HG03469 (cell line): ENCODE data around the gene PEX5L.
"Not testable (repeated sequence)": the region's sequence is repeated elsewhere in the genome, so short reads cannot be mapped to it uniquely, and the experiment has no call there.

Source experiments
- ATAC-seq: cut with Tn5 transposase; IDR thresholded peaks from one replicate; pipeline ENCODE4 v1.9.1; 2021; ENCODE audit warnings: mild to moderate bottlenecking, moderate library complexity, moderate number of reproducible peaks; ENCODE audit not compliant: unreplicated experiment

The PEX5L gene

GRCh38 chr3:179794355-179794754 is 242.4 kb downstream of the PEX5L start:
- no peak for ATAC-seq

- no peak for ATAC-seq
These were observed 244.9 kb downstream of the PEX5L start for GRCh38 chr3:179791793-179792192.

DNA sequence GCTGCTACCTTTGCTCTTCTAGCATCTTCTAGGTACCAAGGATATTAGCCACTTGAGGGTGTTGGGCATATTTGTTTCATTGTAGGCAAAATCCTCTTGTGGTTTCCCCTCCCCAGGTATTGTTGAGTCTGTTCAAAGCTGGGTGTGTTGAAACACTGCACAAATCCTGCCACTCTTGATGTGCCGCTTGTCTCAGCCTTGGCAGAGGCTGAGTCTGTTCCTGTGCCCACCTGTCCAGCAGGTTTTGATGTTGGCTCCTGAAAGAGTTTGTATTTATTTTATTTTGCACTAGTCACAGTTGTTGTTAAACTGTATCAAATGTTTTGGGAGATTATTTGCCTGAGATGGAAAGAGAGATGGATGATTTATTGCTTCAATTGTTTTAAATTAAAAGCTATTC is 247.7 kb downstream of the PEX5L start:
- ATAC-seq, result no peak

GRCh38 chr3:179782841-179783240 is 253.9 kb downstream of the PEX5L start:
- not testable (repeated sequence) for ATAC-seq

GRCh38 chr3:179775416-179776122 is 261.2 kb downstream of the PEX5L start:
- no peak for ATAC-seq

DNA sequence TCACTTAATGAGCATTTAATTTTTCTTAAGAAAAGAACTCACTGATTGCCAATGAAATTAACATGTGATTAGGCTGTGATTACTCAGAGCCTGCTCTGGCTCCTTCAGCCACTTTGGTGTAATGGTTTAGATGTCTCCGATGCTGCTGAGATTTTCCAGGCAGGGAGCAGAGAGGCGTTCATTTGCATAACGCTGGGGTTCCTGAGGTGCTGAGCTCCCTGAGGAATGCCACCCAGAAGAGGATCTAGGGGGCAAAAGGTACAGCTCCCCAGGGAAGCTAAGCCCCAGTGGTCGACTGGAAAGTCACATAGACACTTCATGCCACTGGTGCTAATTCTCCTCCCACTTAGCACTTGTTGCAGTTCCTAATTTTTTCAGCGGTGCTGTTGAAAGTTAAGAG is 264.4 kb downstream of the PEX5L start:
- ATAC-seq, result no peak

- ATAC-seq, result no peak
These were observed 264.9 kb downstream of the PEX5L start for GRCh38 chr3:179771797-179772196.

DNA sequence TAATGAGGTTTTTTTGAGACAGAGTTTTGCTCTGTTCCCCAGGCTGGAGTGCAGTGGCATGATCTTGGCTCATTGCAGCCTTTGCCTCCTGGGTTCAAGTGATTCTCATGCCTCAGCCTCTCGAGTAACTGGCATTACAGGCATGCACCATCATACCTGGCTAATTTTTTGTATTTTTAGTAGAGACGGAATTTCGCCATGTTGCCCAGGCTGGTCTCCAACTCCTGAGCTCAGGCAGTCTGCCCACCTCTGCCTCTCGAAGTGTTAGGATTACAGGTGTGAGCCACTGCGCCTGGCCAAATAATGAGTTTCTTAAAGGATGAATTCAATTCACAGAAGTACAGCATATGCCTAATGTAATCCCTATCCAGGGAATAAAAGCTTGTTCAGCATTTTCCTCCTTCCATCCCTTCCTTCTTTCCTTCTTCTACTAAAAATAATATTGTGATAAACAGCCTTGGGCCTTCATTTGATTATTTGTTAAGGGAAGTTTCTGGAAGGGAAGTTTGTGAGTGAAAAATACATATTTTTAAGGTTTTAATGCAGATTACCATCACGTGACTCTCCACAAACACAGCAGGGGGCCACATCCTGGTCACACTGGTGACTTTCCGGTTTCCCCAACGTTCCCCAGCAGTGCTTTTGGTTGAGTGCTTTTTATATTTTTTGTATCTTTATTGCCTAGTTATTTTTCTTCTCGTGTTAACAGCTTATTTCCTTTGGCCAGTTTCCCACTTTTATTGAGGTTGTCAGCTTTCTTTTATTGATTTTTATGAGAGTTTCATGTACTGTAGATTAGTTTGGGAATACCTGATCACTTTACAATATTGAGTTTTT is 267.1 kb downstream of the PEX5L start:
- ATAC-seq, result no peak

DNA sequence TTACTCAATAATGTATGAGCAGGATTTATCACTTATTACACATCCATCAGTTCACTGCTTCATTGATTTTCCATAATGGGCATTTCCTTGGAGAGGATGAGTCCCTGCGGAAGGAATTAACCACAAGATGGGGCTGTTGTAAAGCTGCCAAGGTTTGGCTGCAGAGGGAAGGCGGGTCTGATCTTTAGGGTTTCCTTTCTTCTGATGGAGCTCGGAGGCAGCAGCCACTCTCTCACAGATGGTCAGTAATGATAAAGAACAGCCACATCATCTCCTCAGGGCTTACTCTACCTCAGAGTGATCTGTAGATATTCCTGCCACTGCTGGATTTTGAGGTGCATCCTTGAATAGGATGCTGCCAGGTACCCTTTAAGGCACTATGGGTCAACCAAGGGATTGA is 268.7 kb downstream of the PEX5L start:
- no peak for ATAC-seq

DNA sequence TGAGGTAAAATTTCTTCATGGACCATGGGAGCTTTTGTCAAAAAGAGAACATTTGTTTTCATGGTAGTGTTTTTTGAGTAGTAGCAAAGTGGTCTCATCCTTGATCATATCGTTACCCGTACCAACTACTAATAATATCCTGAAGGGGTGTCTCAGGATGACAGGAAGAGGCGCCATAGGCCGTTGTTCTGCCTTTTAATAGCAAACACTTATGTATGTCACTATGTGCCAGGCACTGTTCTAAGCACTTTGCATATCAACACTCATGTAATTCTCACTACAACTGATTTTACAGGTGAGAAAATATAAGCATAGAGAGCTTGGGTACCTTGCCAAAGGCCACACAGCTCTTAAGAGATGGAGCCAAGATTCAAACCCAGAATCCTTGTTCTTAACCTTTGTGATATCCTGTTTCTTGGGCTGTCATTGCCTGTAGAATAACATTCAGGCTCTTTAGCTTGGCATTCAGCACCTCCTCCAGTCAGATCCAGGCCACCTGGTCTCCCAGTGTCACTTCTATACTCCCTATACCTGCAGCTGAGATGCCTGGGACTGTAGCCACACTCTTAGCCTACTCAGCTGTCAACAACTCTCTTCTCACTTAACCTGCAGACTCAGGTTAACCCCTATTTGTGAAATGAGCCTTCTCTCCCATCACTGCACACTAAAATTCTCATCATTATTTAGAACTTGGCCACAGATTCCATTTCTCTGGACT is 270.2 kb downstream of the PEX5L start:
- no peak for ATAC-seq

- ATAC-seq, result no peak
These were observed 271.3 kb downstream of the PEX5L start for GRCh38 chr3:179765396-179765795.

GRCh38 chr3:179760944-179761343 is 275.8 kb downstream of the PEX5L start:
- ATAC-seq, result no peak

DNA sequence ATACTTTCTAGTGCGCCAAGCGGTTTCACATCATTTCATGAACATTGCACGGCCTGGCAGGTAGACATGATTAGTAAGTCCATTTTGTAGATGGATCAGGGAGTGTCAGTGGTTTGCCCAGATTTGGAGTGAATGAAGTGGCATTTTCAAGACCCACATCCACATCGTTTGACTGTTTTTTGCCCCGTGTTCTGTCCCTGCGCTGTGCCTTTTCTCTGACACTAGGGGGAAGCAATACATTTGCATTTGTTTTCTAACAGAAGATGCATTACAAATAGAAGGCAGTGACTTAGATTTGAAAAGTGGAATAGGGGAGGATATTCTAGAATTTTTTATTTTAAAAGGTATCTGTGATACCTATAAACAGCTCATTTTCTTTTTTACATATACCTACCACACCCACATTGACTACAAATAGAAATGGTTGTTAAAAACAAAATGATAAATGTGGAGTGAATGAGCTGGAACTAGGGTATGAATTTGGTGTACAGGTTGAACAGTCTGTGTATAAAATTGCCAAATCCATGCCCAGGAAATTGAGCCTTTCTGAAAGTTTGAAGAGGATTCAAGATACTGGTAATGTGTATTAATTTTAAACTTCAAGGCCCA is 285.9 kb downstream of the PEX5L start:
- ATAC-seq, result no peak

DNA sequence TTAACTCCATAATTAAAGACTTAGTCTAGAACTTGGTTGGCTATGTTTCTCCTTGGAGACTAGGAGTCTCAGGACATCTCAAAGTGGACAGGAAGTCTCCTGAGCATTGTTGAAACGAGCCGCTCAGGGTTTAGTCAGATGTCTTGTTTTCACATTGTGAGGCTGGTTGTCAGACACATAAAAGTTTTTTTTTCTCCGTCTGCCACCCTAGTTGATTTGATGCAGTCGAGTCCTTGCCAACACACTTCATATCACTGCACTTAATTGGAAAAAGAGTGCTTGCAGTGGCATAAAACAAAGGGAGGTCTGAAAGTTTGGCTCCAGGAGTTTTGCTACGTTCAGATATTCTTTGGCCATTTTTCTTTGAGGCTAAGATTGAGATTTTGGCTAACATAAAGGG is 291.0 kb downstream of the PEX5L start:
- ATAC-seq, result no peak

DNA sequence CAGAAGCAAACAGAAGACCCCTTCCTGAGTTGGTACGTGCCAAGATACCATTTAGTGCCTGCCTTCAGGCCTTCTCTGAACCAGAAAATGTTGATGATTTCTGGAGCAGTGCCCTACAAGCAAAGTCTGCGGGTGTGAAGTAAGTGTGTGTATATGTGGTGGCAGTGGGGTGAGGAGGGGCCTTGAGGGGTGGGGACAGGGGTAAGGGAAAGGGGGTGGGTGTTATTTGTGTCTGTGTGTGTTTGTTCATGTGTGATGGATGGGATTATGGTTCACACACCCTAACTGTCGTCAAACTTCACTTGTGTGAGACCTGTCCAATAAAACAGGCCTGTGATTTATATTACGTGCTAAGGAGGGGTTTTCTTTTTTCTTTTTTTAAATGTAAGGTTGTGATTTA is 291.7 kb downstream of the PEX5L start:
- ATAC-seq, result no peak
